Measurements from ENCODE around the gene FBXW8.

Gene FBXW8

DNA sequence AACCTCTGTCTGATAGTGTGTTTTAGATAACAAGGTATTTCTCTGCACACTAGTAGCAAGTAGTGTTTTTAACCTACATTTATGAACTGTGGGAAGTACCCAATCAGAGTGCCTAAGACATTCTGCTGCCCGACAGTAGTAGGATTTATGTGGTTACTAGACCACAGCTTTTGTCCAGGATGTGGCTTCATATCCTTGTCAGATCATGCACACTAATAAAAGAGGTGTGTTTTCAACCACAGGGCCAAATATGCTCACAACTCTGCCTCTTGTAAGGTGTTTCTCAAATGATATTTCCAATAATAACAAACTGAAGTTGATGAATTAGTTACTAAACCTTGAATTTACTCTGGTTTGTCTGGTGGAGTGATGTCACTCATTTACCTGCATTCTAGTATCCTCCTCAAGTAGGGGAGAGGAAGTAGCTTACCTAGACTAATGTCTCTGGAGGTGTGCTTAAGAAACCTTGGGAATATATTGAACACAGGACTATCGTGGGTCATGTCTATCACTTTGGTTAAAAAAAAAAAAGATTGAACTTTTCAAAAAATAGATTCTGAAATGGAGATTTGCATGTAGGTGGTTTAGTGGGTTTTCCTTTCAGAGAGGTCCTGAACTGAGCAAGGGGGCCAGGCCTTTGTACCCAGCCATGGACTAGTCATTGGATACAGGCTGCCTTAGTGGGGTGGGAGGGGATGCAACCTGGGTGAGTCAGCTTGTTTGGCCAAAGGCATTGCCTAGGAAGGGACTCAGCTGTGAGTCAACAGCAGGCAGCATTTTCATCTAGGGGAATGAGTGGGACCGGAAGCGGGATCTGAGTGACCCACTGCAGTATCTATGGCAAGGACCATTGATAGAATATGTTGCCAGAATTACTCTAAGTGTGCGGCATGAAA, 14.1 kb downstream of the FBXW8 start:
- peak; percentile 96 for DNase-seq (ENCODE audit: low read depth)

DNA sequence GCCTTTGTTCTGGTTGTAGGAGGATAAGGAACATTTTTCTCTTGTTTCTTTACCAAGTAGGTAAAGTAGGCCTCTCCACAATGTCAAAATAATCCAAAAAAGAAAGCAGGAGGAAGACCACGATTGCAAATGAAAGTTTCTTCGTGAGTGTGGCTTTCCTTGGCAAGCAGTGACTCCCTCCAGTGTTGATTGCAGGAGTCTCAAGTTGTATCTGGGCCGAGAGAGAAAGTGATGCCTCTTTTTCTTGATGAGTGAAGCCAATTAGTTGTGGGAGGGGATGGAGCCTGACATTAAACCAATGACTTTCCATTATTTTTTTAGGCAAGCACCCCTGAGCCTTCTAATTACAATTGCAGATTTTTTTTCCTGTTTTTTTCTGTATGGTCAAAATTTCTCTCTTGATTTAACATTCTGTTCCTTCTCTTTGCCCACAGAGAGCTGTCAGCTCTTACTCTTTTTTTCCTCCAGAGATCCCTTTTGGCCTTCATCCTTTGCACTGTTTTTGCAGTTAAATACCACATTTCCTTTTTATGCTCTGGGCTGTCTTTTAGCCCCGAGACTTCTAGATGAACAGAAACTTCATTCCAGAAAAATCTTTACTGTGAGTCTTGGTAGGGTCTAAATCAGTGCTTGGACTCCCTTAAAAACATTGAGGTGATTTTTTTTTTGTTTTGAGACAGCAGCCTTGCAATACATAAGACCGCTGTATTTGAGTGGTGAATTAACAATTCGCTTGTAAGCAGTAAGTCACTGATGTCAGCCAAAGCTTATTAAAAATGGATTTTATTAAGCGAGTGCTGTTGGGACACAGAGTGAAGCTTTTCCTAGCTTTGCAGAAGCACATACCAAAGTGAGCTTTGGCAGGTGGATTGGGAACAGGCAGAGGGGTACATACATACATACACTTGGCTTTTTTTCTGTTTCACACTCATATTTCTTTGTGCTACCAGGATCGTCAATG, 15.8 kb downstream of the FBXW8 start:
- DNase-seq (ENCODE audit: low read depth), result no peak

DNA sequence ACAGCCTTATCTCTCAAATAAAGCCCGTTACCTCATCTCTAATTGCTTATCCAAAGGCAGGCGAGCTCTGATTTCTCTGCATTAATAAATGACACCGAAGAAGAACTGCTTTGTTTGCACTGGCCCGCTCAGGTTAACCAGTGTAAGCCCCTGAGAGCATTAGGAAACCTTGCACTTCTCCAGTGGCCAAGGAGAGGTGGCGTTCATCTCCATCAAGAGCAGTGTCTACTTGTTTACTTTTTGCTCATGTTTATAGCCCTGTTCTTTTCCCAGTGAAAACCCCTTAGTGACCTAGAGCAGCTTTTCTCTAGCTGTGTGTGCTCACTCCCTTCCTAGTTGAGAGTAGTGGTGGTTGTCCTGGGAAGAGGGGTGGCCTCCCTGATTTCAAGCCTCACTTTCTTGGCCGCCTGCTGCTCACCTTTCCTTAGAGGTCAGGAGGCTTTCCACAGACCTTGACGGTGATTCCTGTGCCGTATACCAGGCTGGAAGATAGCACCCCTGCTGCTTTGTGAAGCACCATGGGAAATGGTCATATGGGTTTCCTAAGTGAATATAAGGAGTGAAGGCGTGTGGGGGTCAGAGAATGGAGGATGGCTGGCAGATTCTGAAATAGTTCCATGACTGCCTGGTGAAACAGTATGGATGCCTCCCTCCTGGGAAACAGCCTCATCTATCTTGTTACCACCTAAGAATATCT, 16.6 kb downstream of the FBXW8 start:
- DNase-seq (ENCODE audit: low read depth), result no peak

GRCh38 chr12:116928504-116928903, 17.8 kb downstream of the FBXW8 start:
- DNase-seq (ENCODE audit: low read depth), result no peak

GRCh38 chr12:116929885-116930284, 19.1 kb downstream of the FBXW8 start:
- no peak for DNase-seq (ENCODE audit: low read depth)

DNA sequence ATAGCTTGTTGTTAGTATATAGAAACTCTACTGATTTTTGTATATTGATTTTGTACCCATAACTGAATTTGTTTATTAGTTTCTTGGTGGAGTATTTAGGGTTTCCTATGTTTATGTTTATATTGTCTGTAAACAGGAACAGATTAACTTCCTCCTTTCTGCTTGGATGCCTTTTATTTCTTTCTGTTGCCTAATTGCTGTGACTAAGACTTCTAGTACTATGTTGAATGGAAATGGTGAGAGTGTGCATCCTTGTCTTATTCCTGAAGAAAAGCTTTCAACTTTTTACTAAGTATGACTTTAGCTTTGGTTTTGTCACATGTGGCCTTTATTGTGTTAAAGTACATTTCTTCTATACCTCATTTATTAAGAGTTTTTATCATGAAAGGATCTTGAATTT, 20.9 kb downstream of the FBXW8 start:
- peak; percentile 7 for DNase-seq (ENCODE audit: low read depth)

DNA sequence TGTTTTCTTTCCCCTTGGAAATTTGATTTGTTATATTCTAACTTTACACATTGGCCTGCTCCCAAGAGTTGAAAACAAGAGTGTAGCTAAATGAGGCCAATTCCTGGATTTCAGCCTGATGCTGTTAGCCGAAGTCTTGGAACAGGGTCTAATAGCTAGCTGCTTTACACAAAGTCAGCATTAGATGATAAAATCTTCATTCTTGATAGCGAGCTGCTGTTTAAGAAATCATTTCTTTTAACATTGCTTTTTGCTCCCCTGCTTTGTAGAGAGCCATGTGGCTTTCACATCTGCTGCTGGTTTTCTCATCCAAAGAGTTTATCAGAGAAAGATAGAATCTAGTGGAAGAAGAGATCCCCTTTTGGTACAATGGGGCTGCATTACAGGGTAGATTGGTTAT, 22.3 kb downstream of the FBXW8 start:
- DNase-seq (ENCODE audit: low read depth), result no peak

- DNase-seq (ENCODE audit: low read depth), result no peak
Measured at GRCh38 chr12:116933512-116934246, 22.9 kb downstream of the FBXW8 start.

- DNase-seq (ENCODE audit: low read depth), result no peak
Measured at GRCh38 chr12:116934908-116935705, 24.4 kb downstream of the FBXW8 start.

GRCh38 chr12:116937640-116938039, 26.9 kb downstream of the FBXW8 start:
- no peak for DNase-seq (ENCODE audit: low read depth)

GRCh38 chr12:116939734-116940133, 29.0 kb downstream of the FBXW8 start:
- no peak for DNase-seq (ENCODE audit: low read depth)

DNA sequence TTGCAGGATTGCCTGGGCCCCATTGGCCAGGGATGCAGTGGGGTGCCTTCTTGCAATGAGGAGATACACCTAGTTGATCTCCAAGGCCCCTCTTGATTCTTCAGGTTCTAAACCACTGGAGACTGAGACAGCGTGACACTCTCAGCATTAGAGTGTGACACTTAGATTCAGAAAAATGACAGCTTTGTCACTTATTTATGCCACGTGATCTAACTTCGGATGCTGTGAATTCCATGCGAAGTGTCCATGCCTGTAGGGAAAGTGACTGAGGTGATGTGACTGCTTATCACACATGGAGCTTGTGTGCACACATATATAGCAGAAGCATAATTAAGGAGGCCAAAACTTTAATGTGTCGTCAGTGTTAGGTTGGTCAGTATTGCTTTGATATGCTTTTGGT, 30.4 kb downstream of the FBXW8 start:
- no peak for DNase-seq (ENCODE audit: low read depth)

- DNase-seq (ENCODE audit: low read depth), result no peak
Measured at GRCh38 chr12:116943419-116944372, 32.9 kb downstream of the FBXW8 start.

DNA sequence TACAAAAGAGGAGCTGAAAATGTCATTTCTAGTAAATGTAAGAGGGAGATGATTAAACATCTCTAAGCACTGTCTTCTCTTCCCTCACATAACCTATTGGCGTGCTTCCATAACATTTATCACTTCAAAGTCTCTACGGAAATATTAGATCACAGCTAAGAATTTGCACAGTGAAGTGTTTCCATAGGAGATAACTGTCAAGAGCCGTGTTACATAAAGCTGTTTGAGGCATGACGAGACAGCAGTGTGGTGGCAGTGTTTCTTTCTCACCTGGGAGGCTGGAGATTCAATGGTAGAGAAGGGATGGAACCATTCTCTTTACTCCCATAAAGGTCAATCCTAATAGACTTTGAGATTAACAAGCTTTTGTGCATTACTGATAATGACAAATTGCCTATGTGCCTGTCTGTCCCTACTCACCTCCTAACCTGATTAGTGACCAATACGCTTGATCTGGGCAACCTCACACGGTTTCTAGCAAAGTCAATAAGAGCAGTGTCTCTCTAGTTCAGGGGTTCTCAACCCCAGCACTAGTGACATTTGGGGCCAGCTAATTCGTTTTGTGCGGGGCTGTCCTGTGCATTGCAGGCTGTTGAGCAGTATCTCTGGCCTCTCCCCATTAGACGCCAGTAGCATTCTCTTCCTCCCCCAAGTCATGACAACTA, 35.3 kb downstream of the FBXW8 start:
- DNase-seq (ENCODE audit: low read depth), result no peak

- no peak for DNase-seq (ENCODE audit: low read depth)
Measured at GRCh38 chr12:116948298-116948697, 37.5 kb downstream of the FBXW8 start.

- DNase-seq (ENCODE audit: low read depth), result no peak
Measured at GRCh38 chr12:116950628-116951325, 40.0 kb downstream of the FBXW8 start.

DNA sequence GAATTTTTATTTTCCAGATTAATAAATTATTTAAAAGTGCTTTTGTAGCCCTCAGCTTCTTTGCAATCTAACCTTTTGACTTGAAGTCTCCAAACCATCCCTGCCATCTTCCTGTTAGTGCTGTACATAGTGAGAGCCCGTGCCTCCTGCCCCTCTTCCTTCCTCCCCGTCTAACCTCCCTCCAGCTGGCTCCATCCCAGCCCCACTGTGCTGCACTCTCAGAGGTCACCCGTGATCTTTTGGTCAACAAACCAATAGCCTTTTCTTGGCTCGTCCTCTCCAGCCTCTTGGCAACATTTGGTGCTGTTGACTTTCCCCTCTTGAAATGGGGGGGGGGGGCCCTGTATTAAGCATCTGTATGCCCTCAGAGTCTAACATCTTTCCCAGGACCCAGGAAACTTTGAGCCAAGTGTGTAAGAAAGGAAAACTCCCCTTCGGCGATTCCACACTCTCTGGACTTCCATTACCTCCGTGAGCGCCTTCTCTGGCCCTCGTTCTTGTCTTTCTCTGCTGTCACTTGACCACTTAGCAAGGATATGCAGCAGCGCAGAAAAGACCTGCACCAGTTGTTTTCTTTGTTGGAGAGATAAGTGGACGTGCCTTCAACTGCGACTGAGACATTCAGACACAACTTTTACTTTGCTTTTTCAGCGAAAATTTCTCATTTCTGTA, 44.1 kb downstream of the FBXW8 start:
- no peak for DNase-seq (ENCODE audit: low read depth)
